ENCODE measurements around the gene CDC42BPB.

The CDC42BPB gene

DNA sequence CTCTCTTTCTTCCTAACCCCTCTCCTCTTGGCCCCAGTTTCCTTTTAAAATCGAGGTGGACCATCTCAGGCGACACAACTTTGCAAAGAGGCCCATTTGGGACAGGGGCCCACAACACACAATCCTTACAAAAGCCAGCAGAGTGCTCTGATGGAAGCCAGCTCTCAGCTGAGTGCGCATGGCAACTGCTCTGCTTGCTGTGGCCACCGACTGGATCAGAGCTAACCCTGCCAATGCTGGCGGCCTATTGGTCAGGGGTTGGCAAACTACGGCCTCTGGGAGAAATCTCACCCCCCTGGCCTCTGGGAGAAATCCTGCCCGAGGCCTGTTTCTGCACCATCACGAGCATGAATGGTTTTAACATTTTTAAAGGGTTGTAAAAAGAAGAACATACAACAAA, 79.9 kb downstream of the CDC42BPB start:
- no peak for TF ChIP-seq CTCF (IDR thresholded peaks at IDR 0.05)

- TF ChIP-seq CTCF (IDR thresholded peaks at IDR 0.05) = no peak
Measured at GRCh38 chr14:102975662-102976061, 81.7 kb downstream of the CDC42BPB start.

GRCh38 chr14:102973706-102974285, 83.6 kb downstream of the CDC42BPB start:
- TF ChIP-seq CTCF (IDR thresholded peaks at IDR 0.05) = no peak

GRCh38 chr14:102971836-102972606, 85.3 kb downstream of the CDC42BPB start:
- TF ChIP-seq CTCF (IDR thresholded peaks at IDR 0.05) = no peak

GRCh38 chr14:102971314-102971713, 86.0 kb downstream of the CDC42BPB start:
- TF ChIP-seq CTCF (IDR thresholded peaks at IDR 0.05) = no peak

DNA sequence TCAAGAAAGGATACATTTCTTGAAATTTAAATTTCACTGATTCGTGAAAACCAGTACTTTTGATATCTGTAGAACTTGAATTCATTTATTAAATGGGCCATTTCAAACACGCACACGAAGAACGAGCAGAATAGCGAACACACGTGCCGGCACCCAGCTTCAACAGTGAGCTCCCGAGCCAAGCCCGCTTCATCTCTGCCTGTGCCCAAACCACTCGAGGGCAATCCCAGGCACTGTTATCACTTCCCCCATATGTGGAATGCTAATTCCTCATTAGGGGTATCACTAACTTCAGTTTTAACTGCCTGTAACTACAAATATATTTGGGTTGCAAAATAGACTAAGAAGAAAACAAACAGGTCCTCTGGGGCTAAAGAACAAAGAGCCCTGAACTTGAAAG, 86.9 kb downstream of the CDC42BPB start:
- TF ChIP-seq CTCF (IDR thresholded peaks at IDR 0.05) = no peak

- TF ChIP-seq CTCF (IDR thresholded peaks at IDR 0.05) = no peak
Measured at GRCh38 chr14:102969901-102970300, 87.4 kb downstream of the CDC42BPB start.

All from LNCAP (cell line).